K562 (cell line): ENCODE results near the gene FAAH. TPM values are rescaled to one million over a fixed set of nuclear protein-coding genes. Genes with fewer than 3 reads are reported as not detected.

Experiments used
- ATAC-seq: fragments of 200-7000 bp; cut with Tn5 transposase; 3 replicates; pipeline ENCODE4 v1.9.1; 2020; ENCODE audit warnings: moderate library complexity
- BruUV-seq: library from RNA; stranded (reverse); fragments of 400-500 nt; replicated peaks from 2 replicates; lab custom pipeline; 2021; lab: Mats Ljungman, UMichigan
- CTCF ChIA-PET: fragments of 300-600 bp; formaldehyde crosslinking; extraction: SDS; loops from one replicate; lab custom pipeline; 2021; ENCODE audit warnings: low intra/inter-chr PET ratio; lab: Yijun Ruan, JAX
- POLR2A ChIA-PET: fragments of 300-600, 350-650 bp; sonication (Branson Sonifier 250); formaldehyde crosslinking; extraction: SDS; loops from one replicate; lab custom pipeline; 2021; ENCODE audit warnings: antibody characterized with exemption, inconsistent platforms; lab: Yijun Ruan, JAX
- DNase-seq, 4 experiments: peaks; one replicate each; pipeline versions ENCODE4 v3.0.0 to v3.0.0-alpha.2; 2011 to 2018; ENCODE audit warnings: low spot score in 3 of 4, mixed read lengths in 3 of 4; ENCODE audit errors: extremely low read depth in 1 of 4
- FAIRE-seq: peaks from 2 replicates; lab custom pipeline; 2011; peaks lifted over from hg19 to GRCh38; lab: Jason Lieb, UNC
- H2AFZ ChIP-seq: 2 replicates; pipeline ENCODE4 v1.6.0; 2011; ENCODE audit warnings: low read depth, low read length, control low read depth, inconsistent platforms
- H3K27ac ChIP-seq: fragments of 200-600 bp; 3 replicates; pipeline ENCODE4 v1.8.0; 2011; ENCODE audit warnings: low read depth, mild to moderate bottlenecking, control low read depth, inconsistent platforms, low read length, moderate library complexity, mixed read lengths; ENCODE audit errors: extremely low read depth
- H3K27me3 ChIP-seq, 2 experiments: fragments of 300-600 bp in 1 of 2; 2 replicates in 1 of 2; 3 replicates in 1 of 2; pipeline versions ENCODE4 v1.6.0 to v1.8.0; 2011; ENCODE audit warnings: inconsistent platforms in 2 of 2, low read length in 2 of 2, mild to moderate bottlenecking in 1 of 2, mixed read lengths in 1 of 2, moderate library complexity in 1 of 2; ENCODE audit not compliant: control insufficient read depth in 2 of 2, insufficient read depth in 2 of 2
- H3K36me3 ChIP-seq: fragments of 300-600 bp; 3 replicates; pipeline ENCODE4 v1.8.0; 2011; ENCODE audit warnings: mild to moderate bottlenecking, low read length, inconsistent platforms; ENCODE audit not compliant: control insufficient read depth, insufficient read depth
- H3K4me1 ChIP-seq, 2 experiments: fragments of 200-600 bp in 1 of 2; replicated peaks in 1 of 2; 2 replicates in 1 of 2; 3 replicates in 1 of 2; pipeline versions ENCODE4 v1.5.1 to v1.8.0; 2011; ENCODE audit warnings: inconsistent platforms in 2 of 2, low read length in 2 of 2, mild to moderate bottlenecking in 1 of 2, mixed read lengths in 1 of 2, moderate library complexity in 1 of 2; ENCODE audit not compliant: control insufficient read depth in 2 of 2, insufficient read depth in 2 of 2
- H3K4me2 ChIP-seq: 2 replicates; pipeline ENCODE4 v1.6.1; 2011; ENCODE audit warnings: low read length, control low read depth, inconsistent platforms, mixed read lengths; ENCODE audit not compliant: insufficient read depth
- H3K4me3 ChIP-seq: fragments of 200-600 bp; sonication (generic), shearing (Covaris generic); 2 replicates; pipeline ENCODE4 v1.5.1; 2016; ENCODE audit warnings: control low read depth, inconsistent platforms
- H3K79me2 ChIP-seq: fragments of 200-600 bp; 3 replicates; pipeline ENCODE4 v1.8.0; 2011; ENCODE audit warnings: low read length, inconsistent platforms; ENCODE audit not compliant: control insufficient read depth, insufficient read depth
- H3K9ac ChIP-seq, 2 experiments: 2 replicates each; pipeline versions ENCODE4 v1.6.0 to v1.6.1; 2011; ENCODE audit warnings: low read depth in 2 of 2, low read length in 2 of 2, control low read depth in 1 of 2, inconsistent platforms in 1 of 2, mild to moderate bottlenecking in 1 of 2, mixed read lengths in 1 of 2; ENCODE audit not compliant: insufficient read depth in 1 of 2
- H3K9me1 ChIP-seq: one replicate; pipeline ENCODE4 v1.6.0; 2011; ENCODE audit warnings: inconsistent platforms, mild to moderate bottlenecking, low read length, moderate library complexity; ENCODE audit not compliant: control insufficient read depth, insufficient read depth
- H3K9me3 ChIP-seq: replicated peaks from 2 replicates; pipeline ENCODE4 v1.5.1; 2011; ENCODE audit warnings: low read depth, low read length, inconsistent platforms; ENCODE audit not compliant: control insufficient read depth, insufficient read depth
- H4K20me1 ChIP-seq: replicated peaks from 2 replicates; pipeline ENCODE4 v1.6.1; 2011; ENCODE audit warnings: low read length, inconsistent platforms, mixed read lengths; ENCODE audit not compliant: control insufficient read depth, insufficient read depth
- CBFA2T3 ChIP-seq: fragments of 450-650 bp; IDR thresholded peaks from 2 replicates; pipeline ENCODE4 v1.6.1; 2017
- MTA2 ChIP-seq: fragments of 450-650 bp; IDR thresholded peaks from 2 replicates; pipeline ENCODE4 v1.6.1; 2016; ENCODE audit warnings: low read depth
- ZBTB34 ChIP-seq: fragments of 250-450 bp; sonication (Bioruptor Pico); IDR thresholded peaks from 2 replicates; pipeline ENCODE4 v1.8.0; 2021; ENCODE audit warnings: mild to moderate bottlenecking, moderate library complexity
- ZNF121 ChIP-seq: sonication (generic); formaldehyde crosslinking; conservative IDR thresholded peaks from 2 replicates; pipeline ENCODE4 v1.8.0; 2022; ENCODE audit warnings: missing genetic modification reagents
- ZNF324 ChIP-seq: fragments of 250-450 bp; sonication (Bioruptor Pico); IDR thresholded peaks from 2 replicates; pipeline ENCODE4 v1.4.0; 2020; ENCODE audit warnings: mild to moderate bottlenecking
- ZNF512 ChIP-seq: IDR thresholded peaks from 2 replicates; pipeline ENCODE4 v1.6.1; 2016; ENCODE audit warnings: missing genetic modification characterization, missing compliant biosample characterization
- WGBS: fragments of 100-300 bp; shearing (Covaris generic); methylation state at CpG from one replicate; pipeline ENCODE4 v1.1.6; 2016; ENCODE audit warnings: low coverage, mixed read lengths; ENCODE audit not compliant: insufficient coverage; ENCODE audit errors: missing lambda C conversion rate; 5-methylcytosine and 5-hydroxymethylcytosine counted together
- in situ Hi-C: fragments of 300-500 bp; cut with MboI; formaldehyde crosslinking; loops from 4 replicates; pipeline ENCODE4 v1.15.0; 2018; ENCODE audit warnings: inconsistent platforms, mixed read lengths
- intact Hi-C: fragments of 100-400 bp; cut with micrococcal nuclease; formaldehyde crosslinking; loops from 2 replicates; pipeline ENCODE4 v1.14.2; 2022
- polyA plus RNA-seq, 8 experiments: library from polyadenylated mRNA; depleted of rRNA in 4 of 8; stranded (reverse) in 5 of 8; unstranded in 3 of 8; fragments of >200 nt; fragmentation: Nextera tagmentation in 2 of 8; fragmentation: Illumina TruSeq in 1 of 8; extraction: Ambion mirVana in 2 of 8; extraction: Trizol in 1 of 8; gene quantifications; 2 replicates each; pipeline versions ENCODE4 v1.2.1 to v1.2.3, GENCODE V29; 2011 to 2014; ENCODE audit warnings: inconsistent platforms in 1 of 8, missing spikeins in 1 of 8
- total RNA-seq, 7 experiments: library from RNA; depleted of rRNA in 6 of 7; stranded (reverse); fragments of >200 nt in 6 of 7; fragmentation: Illumina TruSeq in 2 of 7; extraction: Trizol in 2 of 7; gene quantifications; 2 replicates each; pipeline versions ENCODE4 v1.2.1 to v1.2.3, GENCODE V29; 2011 to 2021; ENCODE audit warnings: low replicate concordance in 1 of 7

FAAH gene
- total and polyA plus RNA-seq, 9 of the 15 experiments (the other 6 are each of a cell fraction or from before 2014, with no cell fraction given), result 0.06 to 1.1 (median 0.32) TPM

- Histone ChIP-seq H3K4me1 (peaks cover 15 to 24% of the 10 kb centered on the region in 2 experiments), H3K79me2 (no peaks in the 10 kb centered on the region), H4K20me1 (no peaks in the 10 kb centered on the region), H3K4me2 (no peak overlapping the region), H3K27ac (no peak overlapping the region), H3K9ac (no peak overlapping the region), H3K9me1 (no peaks in the 10 kb centered on the region), H3K4me3 (no peak overlapping the region), H2AFZ (no peak overlapping the region), H3K27me3 (peaks cover 3 to 5% of the 10 kb centered on the region in 2 experiments; a peak in 3 of 5 replicates), H3K9me3 (no peaks in the 10 kb centered on the region), H3K36me3 (no peaks in the 10 kb centered on the region)
- no TSS peak for BruUV-seq
- in situ Hi-C loops (no loop called here), intact Hi-C loops (no loop called here)
- no peak for FAIRE-seq
- TF ChIP-seq ZBTB34 (CRISPR knock-in tag) (no peak), MTA2 (no peak), ZNF324 (CRISPR knock-in tag) (no peak), ZNF512 (tag) (no peak), CBFA2T3 (no peak), ZNF121 (CRISPR knock-in tag) (no peak)
- 15% methylated on average over 3 of the region's 3 CpGs for WGBS
- no peak for DNase-seq
- ATAC-seq, result no peak
- POLR2A ChIA-PET, result interaction anchor here (1.1 to 2.1 kb wide), 6 partner anchors 8 to 30 kb away, joined by 3 to 7 read pairs (median 5); no protein-coding TSS in a partner anchor
- CTCF ChIA-PET, result no interaction called here
These were observed 40.2 kb downstream of the FAAH start for GRCh38 chr1:46434358-46434757.
